HG03342 (cell line): ENCODE results near the gene CMC1.
"Not testable (repeated sequence)": the region's sequence is repeated elsewhere in the genome, so short reads cannot be mapped to it uniquely, and the experiment has no call there.

Experiments
- ATAC-seq: cut with Tn5 transposase; IDR thresholded peaks from one replicate; pipeline ENCODE4 v1.9.1; 2021; ENCODE audit warnings: mild to moderate bottlenecking, moderate library complexity; ENCODE audit not compliant: unreplicated experiment

The CMC1 gene

DNA sequence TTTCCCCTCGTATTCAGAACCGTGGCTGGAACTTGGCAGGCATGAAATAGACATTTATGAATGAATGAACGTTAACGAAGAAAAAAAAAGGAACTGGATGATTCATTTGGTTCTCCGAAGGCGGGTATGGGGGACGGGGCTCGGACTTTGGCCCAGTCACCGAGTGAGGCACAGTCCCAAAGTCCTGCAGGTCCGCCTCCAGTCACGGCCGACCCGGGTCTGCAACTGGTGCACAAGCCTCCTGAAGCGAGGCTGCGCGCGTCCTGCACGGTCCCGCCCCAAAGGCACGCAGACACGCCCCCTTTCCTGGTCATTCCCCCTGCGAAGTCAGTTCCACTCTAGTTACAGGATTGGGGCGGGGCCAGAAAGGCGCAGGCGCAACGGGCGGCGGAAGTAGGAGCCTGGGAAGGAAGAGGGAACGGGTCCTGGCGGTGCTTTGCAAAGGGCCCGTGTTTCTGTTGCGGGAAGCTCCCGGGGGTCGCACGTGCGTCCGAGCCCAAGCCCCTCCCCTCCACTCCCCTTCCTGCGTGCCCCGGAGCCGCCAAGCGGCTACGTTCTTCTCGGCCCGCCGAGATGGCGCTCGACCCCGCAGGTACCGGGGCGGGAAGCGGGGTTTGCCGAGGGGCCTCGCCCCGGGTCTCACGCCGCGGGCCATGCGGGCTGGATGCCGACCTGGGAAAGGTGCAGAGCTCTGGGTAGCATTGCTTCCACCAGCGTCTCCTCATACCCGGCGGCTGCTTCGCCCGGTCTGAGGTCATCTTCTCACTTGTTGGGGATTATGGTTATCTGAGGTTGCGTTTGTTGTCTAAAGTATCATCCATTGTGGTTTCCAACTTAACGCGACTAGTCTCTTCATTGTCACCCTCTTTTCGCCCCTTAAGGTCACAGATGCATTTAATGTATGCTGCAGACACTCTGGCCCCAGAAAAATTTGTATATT, at the start of gene CMC1:
Gene CMC1 (plus strand): TSS at position 399 of the 940 bp plus-strand sequence. CDS start 175 bp downstream, at position 574.
- peak; percentile 97 for ATAC-seq

GRCh38 chr3:28198161-28198560, 43.3 kb upstream of the CMC1 start:
- no peak for ATAC-seq

GRCh38 chr3:28198974-28199373, 42.4 kb upstream of the CMC1 start:
- no peak for ATAC-seq

- not testable (repeated sequence) for ATAC-seq
These were observed 41.8 kb upstream of the CMC1 start for GRCh38 chr3:28199643-28200042.

DNA sequence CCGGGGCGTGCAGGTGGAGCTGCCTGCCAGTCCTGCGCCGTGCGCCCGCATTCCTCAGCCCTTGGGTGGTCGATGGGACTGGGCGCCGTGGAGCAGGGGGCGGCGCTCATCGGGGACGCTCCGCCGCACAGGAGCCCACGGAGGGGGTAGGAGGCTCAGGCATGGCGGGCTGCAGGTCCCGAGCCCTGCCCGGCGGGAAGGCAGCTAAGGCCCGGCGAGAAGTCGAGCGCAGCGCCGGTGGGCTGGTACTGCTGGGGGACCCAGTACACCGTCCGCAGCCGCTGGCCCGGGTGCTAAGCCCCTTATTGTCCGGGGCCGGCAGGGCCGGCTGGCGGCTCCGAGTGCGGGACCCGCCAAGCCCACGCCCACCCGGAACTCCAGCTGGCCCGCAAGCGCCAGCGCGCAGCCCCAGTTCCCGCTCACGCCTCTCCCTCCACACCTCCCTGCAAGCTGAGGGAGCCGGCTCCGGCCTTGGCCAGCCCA, 41.0 kb upstream of the CMC1 start:
- ATAC-seq, result not testable (repeated sequence)

DNA sequence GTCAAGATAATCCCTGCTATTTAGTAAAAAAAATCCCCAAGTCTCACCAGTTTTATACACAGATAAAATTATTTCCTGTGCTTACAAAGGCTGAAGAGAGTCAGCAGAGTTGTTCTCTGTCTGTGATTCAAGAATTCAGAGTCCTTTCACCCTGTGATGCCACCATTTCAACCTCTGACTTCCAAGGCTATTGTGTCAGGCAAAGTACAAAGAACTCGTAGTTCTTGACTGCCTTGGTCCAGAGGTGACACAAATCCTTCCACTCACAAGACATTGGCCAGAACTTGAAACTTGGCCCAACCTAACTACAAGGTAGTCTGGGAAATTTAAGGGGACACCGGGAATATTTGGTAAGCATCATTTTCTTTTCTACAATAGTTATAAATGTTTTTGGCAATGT, 34.9 kb upstream of the CMC1 start:
- no peak for ATAC-seq

GRCh38 chr3:28207000-28207733, 34.3 kb upstream of the CMC1 start:
- no peak for ATAC-seq

GRCh38 chr3:28210968-28211713, 30.3 kb upstream of the CMC1 start:
- no peak for ATAC-seq

DNA sequence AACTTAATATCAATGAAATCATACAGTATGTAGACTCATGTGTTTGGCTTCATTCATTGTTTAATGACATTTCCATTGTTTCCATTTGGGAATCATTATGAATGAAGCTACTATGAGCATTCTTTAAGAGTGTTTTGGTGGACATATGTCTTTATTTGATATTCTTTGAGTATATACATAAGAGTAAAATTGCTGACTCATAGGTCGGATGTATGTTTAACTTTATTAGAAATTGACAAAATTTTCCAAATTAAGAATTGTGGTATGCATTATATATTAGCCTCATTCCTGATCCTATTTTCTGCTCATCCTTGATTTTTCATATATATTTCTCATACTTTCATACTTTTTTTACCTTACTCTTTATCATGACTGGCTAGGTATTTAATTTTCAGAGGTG, 28.7 kb upstream of the CMC1 start:
- ATAC-seq, result no peak

DNA sequence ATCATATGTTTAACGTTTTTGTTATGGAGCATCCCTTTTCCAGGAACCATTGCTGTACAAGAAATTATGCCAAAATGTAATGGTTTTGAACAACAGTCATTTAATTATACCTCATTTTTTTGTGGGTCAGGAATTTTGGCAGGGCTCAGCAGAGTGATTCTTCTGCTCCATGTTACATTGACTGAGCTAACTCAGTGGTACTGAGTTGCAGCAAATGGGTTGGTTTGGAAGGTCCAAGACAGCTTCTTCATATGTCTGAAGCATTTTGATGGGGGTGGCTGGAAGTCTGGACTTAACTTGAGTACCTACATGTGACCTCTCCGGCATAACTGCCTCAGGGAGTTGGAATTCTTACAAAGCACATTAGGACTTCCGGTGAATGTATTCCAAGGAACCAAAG, 26.0 kb upstream of the CMC1 start:
- ATAC-seq, result no peak

GRCh38 chr3:28218071-28218916, 23.1 kb upstream of the CMC1 start:
- ATAC-seq, result no peak

- ATAC-seq, result no peak
These were observed 22.6 kb upstream of the CMC1 start for GRCh38 chr3:28218917-28219198.

GRCh38 chr3:28224430-28224829, 17.0 kb upstream of the CMC1 start:
- no peak for ATAC-seq

DNA sequence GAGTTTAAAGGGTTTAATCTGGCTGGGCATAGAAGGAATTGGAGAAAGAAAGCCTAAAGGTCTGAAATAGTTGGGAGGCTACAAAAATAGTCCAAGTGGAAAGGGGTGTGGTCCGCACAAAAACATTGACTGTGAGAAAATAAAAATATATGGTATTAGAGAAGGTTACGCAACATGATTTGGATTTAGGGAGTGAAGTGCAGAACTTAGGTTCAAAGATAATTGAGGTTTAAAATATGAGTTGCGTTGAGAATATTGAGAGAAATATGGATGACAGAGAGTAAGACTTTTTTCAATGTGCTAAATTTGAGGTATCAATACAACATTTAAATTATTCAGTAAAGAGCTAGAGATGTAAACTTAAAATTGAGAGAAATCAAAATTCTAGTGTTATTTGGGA, 15.4 kb upstream of the CMC1 start:
- no peak for ATAC-seq

DNA sequence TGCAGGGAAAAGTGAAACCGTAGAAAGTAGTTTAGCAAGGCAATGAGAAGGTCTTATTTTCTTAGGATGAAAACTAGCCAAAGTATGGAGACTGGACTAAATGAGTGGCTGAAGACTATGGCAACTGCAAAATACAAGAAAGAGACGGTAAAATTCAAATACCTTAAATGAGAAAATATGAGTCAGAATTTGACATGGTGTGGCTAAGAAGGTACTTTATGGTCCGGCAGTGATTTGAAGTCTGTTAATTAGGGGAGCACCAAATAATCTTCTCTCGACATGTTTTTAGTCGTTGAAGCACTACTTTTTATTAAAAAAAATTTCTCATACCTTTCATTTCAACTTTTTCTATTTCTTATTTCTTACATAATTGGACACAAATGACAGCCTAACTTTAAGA, 12.8 kb upstream of the CMC1 start:
- ATAC-seq, result no peak

- ATAC-seq, result peak; percentile 62
These were observed 8.8 kb upstream of the CMC1 start for GRCh38 chr3:28232659-28233058.

GRCh38 chr3:28234454-28234853, 7.0 kb upstream of the CMC1 start:
- ATAC-seq, result no peak

GRCh38 chr3:28239108-28239507, 2.3 kb upstream of the CMC1 start:
- no peak for ATAC-seq

DNA sequence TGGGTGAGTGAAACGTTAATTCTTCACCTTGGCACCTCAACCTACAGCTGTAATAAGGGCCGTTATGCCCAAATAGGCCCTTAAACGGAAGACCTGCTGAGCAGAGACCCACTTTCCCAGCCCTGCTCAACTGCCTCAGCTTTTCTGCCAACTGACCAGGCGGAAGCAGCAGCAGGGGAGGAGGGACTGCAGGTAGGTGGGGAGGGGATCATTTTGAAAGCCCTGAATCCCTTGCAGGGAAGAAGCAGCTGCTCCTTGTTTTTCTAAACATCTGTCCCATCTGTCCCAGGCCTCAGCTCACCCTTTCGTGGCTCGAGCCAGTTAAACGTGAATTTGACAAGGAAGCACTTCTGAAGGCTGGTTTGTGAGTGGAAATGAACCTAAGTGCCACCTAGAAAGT, 978 bp upstream of the CMC1 start:
- ATAC-seq, result no peak

DNA sequence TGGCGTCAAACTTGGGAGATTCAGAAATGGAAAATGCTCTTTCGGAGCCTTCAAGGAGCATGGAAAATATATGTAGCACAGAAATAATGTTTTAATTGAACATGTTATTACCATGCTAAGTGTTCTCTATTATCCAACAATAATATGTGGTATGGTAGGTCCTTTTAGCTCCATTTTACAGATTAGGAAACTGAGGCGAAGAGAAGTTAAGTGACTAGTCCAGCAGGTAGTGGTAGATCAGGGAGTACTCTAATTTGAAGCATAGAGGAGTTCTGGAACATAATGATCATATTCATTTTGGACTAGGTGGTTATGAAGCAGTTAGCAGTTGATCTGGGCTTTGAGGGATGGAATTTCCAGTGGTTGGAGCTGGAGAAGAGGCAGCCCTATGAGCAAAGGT, 1.1 kb downstream of the CMC1 start:
- no peak for ATAC-seq
